Measurements from ENCODE around the gene RNU5B-1.

RNU5B-1 gene

DNA sequence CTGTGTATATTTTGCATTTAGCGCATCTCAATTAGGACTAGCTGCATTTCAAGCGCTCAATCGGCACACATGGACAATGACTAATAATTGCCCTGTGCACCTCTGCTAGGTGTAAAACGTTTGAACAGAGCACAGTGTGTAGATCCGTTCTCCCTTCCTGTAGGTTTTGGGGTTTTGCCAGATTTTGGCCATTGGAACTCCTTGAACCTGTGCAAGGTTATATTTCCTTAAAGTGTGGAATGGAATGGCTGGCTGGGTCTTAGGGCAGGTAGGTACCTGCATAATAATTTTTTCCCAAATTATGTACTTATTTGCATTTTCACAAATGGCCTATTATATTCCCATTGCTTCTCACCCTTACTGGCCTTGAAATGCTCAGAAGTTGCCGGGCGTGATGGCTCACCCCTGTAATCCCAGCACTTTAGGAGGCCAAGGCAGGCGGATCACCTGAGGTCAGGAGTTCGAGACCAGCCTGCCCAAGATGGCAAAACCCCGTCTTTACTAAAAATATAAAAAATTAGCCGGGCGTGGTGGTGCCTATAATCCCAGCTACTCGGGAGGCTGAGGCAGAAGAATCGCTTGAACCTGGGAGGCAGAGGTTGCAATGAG, 777 bp downstream of the RNU5B-1 start:
- DNase-seq: peak; percentile 99
- H2BK120ac ChIP-seq (ENCODE audit: low read depth, low read length): no peak overlapping the region
- H3K27ac ChIP-seq (ENCODE audit: low read length, poor library complexity, severe bottlenecking): peak overlapping the region; percentile 58
- H2BK5ac ChIP-seq (ENCODE audit: low read depth, low read length, poor library complexity, severe bottlenecking): no peak overlapping the region
- no peak overlapping the region for H2AK5ac ChIP-seq (ENCODE audit: low read length, severe bottlenecking)
- no peaks in the 10 kb centered on the region for H3K9me3 ChIP-seq (ENCODE audit: control insufficient read depth, low read length)
- H4K91ac ChIP-seq (ENCODE audit: low read length): no peak overlapping the region
- peak overlapping the region in 1 of 2 experiments; percentile 47 for H3K4me3 ChIP-seq (ENCODE audit: insufficient read depth in 1 of 2, low read depth in 1 of 2, low read length in 2 of 2)
- peaks cover 0 to 3% of the 10 kb centered on the region in 2 experiments for H3K36me3 ChIP-seq (ENCODE audit: control insufficient read depth in 1 of 2, insufficient read depth in 2 of 2, low read depth in 1 of 2, low read length in 2 of 2)
- H3K18ac ChIP-seq (ENCODE audit: low read depth in 1 of 2, low read length in 2 of 2): peak overlapping the region in 1 of 2 experiments; percentile 52
- H3K14ac ChIP-seq (ENCODE audit: low read length in 2 of 2): no peak overlapping the region
- no peaks in the 10 kb centered on the region for H3K79me1 ChIP-seq (replicated peaks; ENCODE audit: low read length, poor library complexity, severe bottlenecking)
- H3K9ac ChIP-seq (ENCODE audit: low read length): peak overlapping the region; percentile 97
- H4K8ac ChIP-seq (ENCODE audit: low read length): no peak overlapping the region
- no peak overlapping the region for H2AFZ ChIP-seq (ENCODE audit: low read depth, low read length)
- no peak overlapping the region for H3K4ac ChIP-seq (ENCODE audit: low read depth in 1 of 2, low read length in 2 of 2)
- peak overlapping the region; percentile 43 for H3K4me2 ChIP-seq (ENCODE audit: low read length, poor library complexity, severe bottlenecking)
- H2BK15ac ChIP-seq (ENCODE audit: low read depth, poor library complexity, severe bottlenecking): no peak overlapping the region
- H3K23ac ChIP-seq (ENCODE audit: low read length in 2 of 2): no peak overlapping the region
- peaks cover 7% of the 10 kb centered on the region for H3K4me1 ChIP-seq (ENCODE audit: control insufficient read depth, insufficient read depth, low read depth, low read length)
- no peaks in the 10 kb centered on the region for H3K27me3 ChIP-seq (ENCODE audit: control insufficient read depth in 1 of 2, insufficient read depth in 1 of 2, low read length in 2 of 2)
- WGBS: 63% methylated on average over 14 of the region's 14 CpGs
- H2BK12ac ChIP-seq (ENCODE audit: low read length in 2 of 2): no peak overlapping the region

DNA sequence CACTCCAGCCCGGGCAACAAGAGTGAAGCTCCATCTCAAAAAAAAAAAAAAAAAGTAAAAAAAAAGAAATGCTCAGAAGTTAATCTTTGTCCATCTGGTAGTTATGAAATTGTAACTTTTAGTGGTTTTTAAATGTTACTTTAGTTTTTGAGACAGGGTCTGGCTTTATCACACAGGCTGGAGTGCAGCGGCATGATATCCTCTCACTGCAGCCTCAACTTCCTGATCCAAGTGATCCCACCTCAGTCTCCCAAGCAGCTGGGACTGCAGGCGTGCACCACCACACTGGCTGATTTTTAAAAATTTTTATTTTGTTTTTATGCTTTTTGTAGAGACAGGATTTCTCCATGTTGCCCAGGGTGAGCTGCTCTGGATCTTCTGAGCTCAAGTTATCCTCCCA, 1.3 kb downstream of the RNU5B-1 start:
- Histone ChIP-seq H3K4me3 (ENCODE audit: insufficient read depth in 1 of 2, low read depth in 1 of 2, low read length in 2 of 2) (no peak overlapping the region), H3K27me3 (ENCODE audit: control insufficient read depth in 1 of 2, insufficient read depth in 1 of 2, low read length in 2 of 2) (no peaks in the 10 kb centered on the region), H2BK12ac (ENCODE audit: low read length in 2 of 2) (no peak overlapping the region), H3K23ac (ENCODE audit: low read length in 2 of 2) (no peak overlapping the region), H2BK15ac (ENCODE audit: low read depth, poor library complexity, severe bottlenecking) (no peak overlapping the region), H3K9ac (ENCODE audit: low read length) (no peak overlapping the region), H3K4me2 (ENCODE audit: low read length, poor library complexity, severe bottlenecking) (no peak overlapping the region), H3K27ac (ENCODE audit: low read length, poor library complexity, severe bottlenecking) (no peak overlapping the region), H3K4me1 (ENCODE audit: control insufficient read depth, insufficient read depth, low read depth, low read length) (peaks cover 7% of the 10 kb centered on the region), H2BK120ac (ENCODE audit: low read depth, low read length) (no peak overlapping the region), H3K79me1 (replicated peaks; ENCODE audit: low read length, poor library complexity, severe bottlenecking) (no peaks in the 10 kb centered on the region), H4K91ac (ENCODE audit: low read length) (no peak overlapping the region), H3K9me3 (ENCODE audit: control insufficient read depth, low read length) (no peaks in the 10 kb centered on the region), H2BK5ac (ENCODE audit: low read depth, low read length, poor library complexity, severe bottlenecking) (no peak overlapping the region), H3K18ac (ENCODE audit: low read depth in 1 of 2, low read length in 2 of 2) (no peak overlapping the region), H3K4ac (ENCODE audit: low read depth in 1 of 2, low read length in 2 of 2) (no peak overlapping the region), H3K36me3 (ENCODE audit: control insufficient read depth in 1 of 2, insufficient read depth in 2 of 2, low read depth in 1 of 2, low read length in 2 of 2) (peaks cover 0 to 3% of the 10 kb centered on the region in 2 experiments), H2AK5ac (ENCODE audit: low read length, severe bottlenecking) (no peak overlapping the region), H4K8ac (ENCODE audit: low read length) (no peak overlapping the region), H3K14ac (ENCODE audit: low read length in 2 of 2) (no peak overlapping the region), H2AFZ (ENCODE audit: low read depth, low read length) (no peak overlapping the region)
- no CpG with 5 or more reads among the region's 3 CpGs for WGBS
- peak; percentile 74 for DNase-seq

GRCh38 chr15:65306551-65306950, 2.1 kb downstream of the RNU5B-1 start:
- H3K4me3 ChIP-seq (ENCODE audit: insufficient read depth in 1 of 2, low read depth in 1 of 2, low read length in 2 of 2): no peak overlapping the region
- no peaks in the 10 kb centered on the region for H3K79me1 ChIP-seq (replicated peaks; ENCODE audit: low read length, poor library complexity, severe bottlenecking)
- H3K23ac ChIP-seq (ENCODE audit: low read length in 2 of 2): no peak overlapping the region
- no peak overlapping the region for H3K9ac ChIP-seq (ENCODE audit: low read length)
- H2AK5ac ChIP-seq (ENCODE audit: low read length, severe bottlenecking): no peak overlapping the region
- peaks cover 0 to 1% of the 10 kb centered on the region in 2 experiments for H3K36me3 ChIP-seq (ENCODE audit: control insufficient read depth in 1 of 2, insufficient read depth in 2 of 2, low read depth in 1 of 2, low read length in 2 of 2)
- H3K9me3 ChIP-seq (ENCODE audit: control insufficient read depth, low read length): no peaks in the 10 kb centered on the region
- no peak overlapping the region for H2AFZ ChIP-seq (ENCODE audit: low read depth, low read length)
- peaks cover 7% of the 10 kb centered on the region for H3K4me1 ChIP-seq (ENCODE audit: control insufficient read depth, insufficient read depth, low read depth, low read length)
- no peak overlapping the region for H3K18ac ChIP-seq (ENCODE audit: low read depth in 1 of 2, low read length in 2 of 2)
- H2BK120ac ChIP-seq (ENCODE audit: low read depth, low read length): no peak overlapping the region
- H3K27ac ChIP-seq (ENCODE audit: low read length, poor library complexity, severe bottlenecking): no peak overlapping the region
- peak; percentile 13 for DNase-seq
- H2BK15ac ChIP-seq (ENCODE audit: low read depth, poor library complexity, severe bottlenecking): no peak overlapping the region
- no peak overlapping the region for H3K4me2 ChIP-seq (ENCODE audit: low read length, poor library complexity, severe bottlenecking)
- H2BK5ac ChIP-seq (ENCODE audit: low read depth, low read length, poor library complexity, severe bottlenecking): no peak overlapping the region
- H3K27me3 ChIP-seq (ENCODE audit: control insufficient read depth in 1 of 2, insufficient read depth in 1 of 2, low read length in 2 of 2): no peaks in the 10 kb centered on the region
- no peak overlapping the region for H4K91ac ChIP-seq (ENCODE audit: low read length)
- no peak overlapping the region for H3K4ac ChIP-seq (ENCODE audit: low read depth in 1 of 2, low read length in 2 of 2)
- H3K14ac ChIP-seq (ENCODE audit: low read length in 2 of 2): no peak overlapping the region
- no peak overlapping the region for H4K8ac ChIP-seq (ENCODE audit: low read length)
- no peak overlapping the region for H2BK12ac ChIP-seq (ENCODE audit: low read length in 2 of 2)

GRCh38 chr15:65307978-65308377, 3.5 kb downstream of the RNU5B-1 start:
- WGBS: 91% methylated on average over 6 of the region's 6 CpGs
- no peak for DNase-seq
- Histone ChIP-seq H2BK12ac (ENCODE audit: low read length in 2 of 2) (no peak overlapping the region), H3K4me2 (ENCODE audit: low read length, poor library complexity, severe bottlenecking) (no peak overlapping the region), H3K14ac (ENCODE audit: low read length in 2 of 2) (no peak overlapping the region), H2BK15ac (ENCODE audit: low read depth, poor library complexity, severe bottlenecking) (no peak overlapping the region), H3K9me3 (ENCODE audit: control insufficient read depth, low read length) (no peaks in the 10 kb centered on the region), H4K8ac (ENCODE audit: low read length) (no peak overlapping the region), H4K91ac (ENCODE audit: low read length) (no peak overlapping the region), H3K18ac (ENCODE audit: low read depth in 1 of 2, low read length in 2 of 2) (no peak overlapping the region), H2AFZ (ENCODE audit: low read depth, low read length) (no peak overlapping the region), H3K4me1 (ENCODE audit: control insufficient read depth, insufficient read depth, low read depth, low read length) (peaks cover 11% of the 10 kb centered on the region), H2BK5ac (ENCODE audit: low read depth, low read length, poor library complexity, severe bottlenecking) (no peak overlapping the region), H3K4me3 (ENCODE audit: insufficient read depth in 1 of 2, low read depth in 1 of 2, low read length in 2 of 2) (no peak overlapping the region), H3K9ac (ENCODE audit: low read length) (no peak overlapping the region), H3K36me3 (ENCODE audit: control insufficient read depth in 1 of 2, insufficient read depth in 2 of 2, low read depth in 1 of 2, low read length in 2 of 2) (no peaks in the 10 kb centered on the region), H3K23ac (ENCODE audit: low read length in 2 of 2) (no peak overlapping the region), H3K27ac (ENCODE audit: low read length, poor library complexity, severe bottlenecking) (no peak overlapping the region), H3K79me1 (replicated peaks; ENCODE audit: low read length, poor library complexity, severe bottlenecking) (no peaks in the 10 kb centered on the region), H2BK120ac (ENCODE audit: low read depth, low read length) (no peak overlapping the region), H3K4ac (ENCODE audit: low read depth in 1 of 2, low read length in 2 of 2) (no peak overlapping the region), H2AK5ac (ENCODE audit: low read length, severe bottlenecking) (no peak overlapping the region), H3K27me3 (ENCODE audit: control insufficient read depth in 1 of 2, insufficient read depth in 1 of 2, low read length in 2 of 2) (no peaks in the 10 kb centered on the region)

Measured in mesenchymal stem cell (in vitro differentiated cells and primary cell).